Trophoblast cell (in vitro differentiated cells and primary cell): ENCODE data around the gene CHST11.
A peak's percentile ranks its signal among the peaks of the same experiment; 100 is the strongest.

Experiments used
- DNase-seq, 2 donors: peaks; one replicate each; pipeline ENCODE4 v3.0.0-alpha.2; 2016
- H2AFZ ChIP-seq: 2 replicates; pipeline ENCODE4 v1.6.1; 2013; ENCODE audit warnings: low read length, moderate library complexity, mild to moderate bottlenecking; ENCODE audit not compliant: insufficient read depth, poor library complexity
- H2AK5ac ChIP-seq: 2 replicates; pipeline ENCODE4 v1.6.1; 2013; ENCODE audit warnings: mild to moderate bottlenecking, low read length
- H2BK120ac ChIP-seq: 2 replicates; pipeline ENCODE4 v1.6.1; 2013; ENCODE audit warnings: low read length, mild to moderate bottlenecking, moderate library complexity; ENCODE audit not compliant: insufficient read depth, poor library complexity
- H2BK12ac ChIP-seq: 2 replicates; pipeline ENCODE4 v1.6.1; 2013; ENCODE audit warnings: mild to moderate bottlenecking, low read length, moderate library complexity
- H2BK5ac ChIP-seq: 2 replicates; pipeline ENCODE4 v1.6.1; 2013; ENCODE audit warnings: low read length, low read depth, moderate library complexity, mild to moderate bottlenecking; ENCODE audit not compliant: poor library complexity
- H3K14ac ChIP-seq: 2 replicates; pipeline ENCODE4 v1.6.1; 2013; ENCODE audit warnings: mild to moderate bottlenecking, low read length
- H3K18ac ChIP-seq: 2 replicates; pipeline ENCODE4 v1.6.1; 2013; ENCODE audit warnings: mild to moderate bottlenecking, low read length
- H3K23ac ChIP-seq: 2 replicates; pipeline ENCODE4 v1.6.1; 2013; ENCODE audit warnings: low read length
- H3K27ac ChIP-seq: 2 replicates; pipeline ENCODE4 v1.5.1; 2013; ENCODE audit warnings: low read depth, mild to moderate bottlenecking, inconsistent platforms, low read length, moderate library complexity
- H3K27me3 ChIP-seq: 2 replicates; pipeline ENCODE4 v1.6.1; 2013; ENCODE audit warnings: inconsistent platforms, mild to moderate bottlenecking, low read length, moderate library complexity; ENCODE audit not compliant: insufficient read depth
- H3K36me3 ChIP-seq, 2 experiments: 1 replicate in 1 of 2; 2 replicates in 1 of 2; pipeline ENCODE4 v1.6.1; 2013; ENCODE audit warnings: low read length in 2 of 2, mild to moderate bottlenecking in 2 of 2, moderate library complexity in 1 of 2; ENCODE audit not compliant: insufficient read depth in 2 of 2, control insufficient read depth in 1 of 2
- H3K4ac ChIP-seq: 2 replicates; pipeline ENCODE4 v1.6.1; 2013; ENCODE audit warnings: low read depth, mild to moderate bottlenecking, low read length, moderate library complexity
- H3K4me1 ChIP-seq, 2 experiments: 1 replicate in 1 of 2; 2 replicates in 1 of 2; pipeline ENCODE4 v1.6.1; 2013; ENCODE audit warnings: low read length in 2 of 2, mild to moderate bottlenecking in 2 of 2, moderate library complexity in 1 of 2; ENCODE audit not compliant: insufficient read depth in 2 of 2, control insufficient read depth in 1 of 2
- H3K4me2 ChIP-seq: 2 replicates; pipeline ENCODE4 v1.6.1; 2013; ENCODE audit warnings: inconsistent platforms, mild to moderate bottlenecking, low read length, moderate library complexity
- H3K4me3 ChIP-seq: 2 replicates; pipeline ENCODE4 v1.5.1; 2013; ENCODE audit warnings: mild to moderate bottlenecking, low read depth, low read length, inconsistent platforms
- H3K79me1 ChIP-seq: one replicate; pipeline ENCODE4 v1.6.1; 2013; ENCODE audit warnings: low read length
- H3K79me2 ChIP-seq: 2 replicates; pipeline ENCODE4 v1.6.1; 2013; ENCODE audit warnings: low read length, mild to moderate bottlenecking; ENCODE audit not compliant: control insufficient read depth, insufficient read depth, poor library complexity
- H3K9ac ChIP-seq: 2 replicates; pipeline ENCODE4 v1.6.1; 2013; ENCODE audit warnings: mild to moderate bottlenecking, low read length
- H3K9me3 ChIP-seq: 2 replicates; pipeline ENCODE4 v1.6.1; 2013; ENCODE audit warnings: low read depth, mild to moderate bottlenecking, control low read depth, inconsistent platforms, low read length; ENCODE audit not compliant: insufficient read depth
- H4K12ac ChIP-seq: 2 replicates; pipeline ENCODE4 v1.6.1; 2013; ENCODE audit warnings: low read depth, mild to moderate bottlenecking, low read length, moderate library complexity
- H4K8ac ChIP-seq: 2 replicates; pipeline ENCODE4 v1.6.1; 2013; ENCODE audit warnings: low read depth, mild to moderate bottlenecking, low read length, moderate library complexity
- H4K91ac ChIP-seq: one replicate; pipeline ENCODE4 v1.6.1; 2013; ENCODE audit warnings: low read depth, mild to moderate bottlenecking, low read length, moderate library complexity
- WGBS: extraction: QIAGEN DNeasy Blood & Tissue Kit; methylation state at CpG from one replicate; pipeline ENCODE4 v1.1.7; 2013; ENCODE audit warnings: missing lambda C conversion rate; ENCODE audit not compliant: insufficient read length, insufficient coverage; ENCODE audit errors: extremely low coverage; 5-methylcytosine and 5-hydroxymethylcytosine counted together

Gene CHST11

DNA sequence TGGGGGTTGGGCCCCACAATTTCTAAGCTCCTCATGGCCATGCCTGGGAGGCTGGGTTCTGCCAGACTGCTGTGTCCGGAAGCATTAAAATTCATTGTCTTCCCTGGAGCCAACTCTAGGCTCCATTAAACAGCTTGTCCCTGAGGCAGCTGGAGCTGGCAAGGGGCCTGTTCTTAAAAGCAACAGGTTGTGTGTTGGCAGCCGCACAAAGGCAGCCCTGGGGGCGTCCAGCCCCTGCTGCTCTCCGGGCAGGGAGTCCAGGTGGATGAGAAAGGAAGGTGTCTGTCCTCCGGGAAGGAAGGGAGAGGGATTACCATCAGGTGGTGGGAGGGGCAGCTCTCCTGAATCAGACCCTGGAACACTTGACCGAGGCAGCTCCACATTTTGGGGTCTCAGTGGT, 98.9 kb downstream of the CHST11 start:
- Histone ChIP-seq H2BK12ac (no peak overlapping the region), H3K23ac (no peak overlapping the region), H3K4me3 (no peak overlapping the region), H4K91ac (no peak overlapping the region), H2BK5ac (no peak overlapping the region), H3K79me2 (no peaks in the 10 kb centered on the region), H4K8ac (peak overlapping the region; percentile 12), H4K12ac (no peak overlapping the region), H2BK120ac (no peak overlapping the region), H3K4me1 (peaks cover 10 to 11% of the 10 kb centered on the region in 2 experiments), H3K4ac (no peak overlapping the region), H2AK5ac (no peak overlapping the region), H3K36me3 (no peaks in the 10 kb centered on the region), H3K18ac (no peak overlapping the region), H3K27me3 (no peaks in the 10 kb centered on the region), H3K14ac (no peak overlapping the region), H2AFZ (peak overlapping the region; percentile 35), H3K9ac (no peak overlapping the region), H3K27ac (no peak overlapping the region), H3K4me2 (no peak overlapping the region), H3K79me1 (no peaks in the 10 kb centered on the region), H3K9me3 (peaks cover 2% of the 10 kb centered on the region)
- no CpG with 5 or more reads among the region's 6 CpGs for WGBS
- no peak for DNase-seq

DNA sequence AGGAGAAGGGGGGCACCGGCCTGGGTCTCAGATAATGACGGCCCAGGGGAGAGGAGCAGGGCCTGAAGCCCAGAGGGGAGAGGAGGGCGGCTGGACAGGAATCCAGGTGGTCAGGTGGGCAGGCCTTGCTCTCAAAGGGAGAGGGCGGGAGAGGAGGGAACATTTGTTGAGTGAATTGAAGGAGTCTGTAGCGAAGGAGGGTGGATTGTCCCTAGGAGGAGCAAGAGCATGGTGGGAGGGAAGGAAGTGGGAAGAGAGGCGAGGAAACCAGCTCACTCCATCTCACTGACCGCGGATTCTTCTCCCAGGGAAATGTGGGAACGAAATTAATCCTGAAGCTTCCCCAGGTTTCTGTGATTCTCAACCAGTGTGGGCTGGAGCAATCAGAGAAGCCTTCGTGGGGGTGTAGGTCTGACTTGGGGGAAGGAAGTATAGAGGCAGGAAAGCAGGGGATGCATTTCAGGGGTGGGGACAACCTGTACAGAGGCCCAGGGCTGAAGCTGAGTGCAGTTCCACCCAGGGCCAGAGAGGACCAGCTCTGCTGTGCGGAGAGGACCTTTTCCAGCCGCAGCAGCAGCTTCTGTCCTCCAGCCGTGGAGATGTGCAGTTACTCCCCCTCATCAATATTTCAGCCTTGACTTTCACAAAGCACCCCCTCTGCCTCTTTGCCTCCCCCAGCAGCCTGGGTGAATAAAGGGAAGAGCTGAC, 100.9 kb downstream of the CHST11 start:
- no CpG with 5 or more reads among the region's 13 CpGs for WGBS
- Histone ChIP-seq H2BK12ac (no peak overlapping the region), H3K27ac (no peak overlapping the region), H4K12ac (no peak overlapping the region), H3K4me3 (no peak overlapping the region), H3K14ac (no peak overlapping the region), H3K4ac (no peak overlapping the region), H2AK5ac (no peak overlapping the region), H3K36me3 (no peaks in the 10 kb centered on the region), H3K79me1 (no peaks in the 10 kb centered on the region), H2BK120ac (no peak overlapping the region), H2BK5ac (no peak overlapping the region), H3K9ac (no peak overlapping the region), H2AFZ (no peak overlapping the region), H4K8ac (no peak overlapping the region), H3K4me1 (peaks cover 10 to 11% of the 10 kb centered on the region in 2 experiments), H3K4me2 (no peak overlapping the region), H3K9me3 (peaks cover 2% of the 10 kb centered on the region), H3K18ac (peak overlapping the region; percentile 19), H3K23ac (no peak overlapping the region), H3K27me3 (no peaks in the 10 kb centered on the region), H4K91ac (no peak overlapping the region), H3K79me2 (no peaks in the 10 kb centered on the region)
- DNase-seq, result no peak

DNA sequence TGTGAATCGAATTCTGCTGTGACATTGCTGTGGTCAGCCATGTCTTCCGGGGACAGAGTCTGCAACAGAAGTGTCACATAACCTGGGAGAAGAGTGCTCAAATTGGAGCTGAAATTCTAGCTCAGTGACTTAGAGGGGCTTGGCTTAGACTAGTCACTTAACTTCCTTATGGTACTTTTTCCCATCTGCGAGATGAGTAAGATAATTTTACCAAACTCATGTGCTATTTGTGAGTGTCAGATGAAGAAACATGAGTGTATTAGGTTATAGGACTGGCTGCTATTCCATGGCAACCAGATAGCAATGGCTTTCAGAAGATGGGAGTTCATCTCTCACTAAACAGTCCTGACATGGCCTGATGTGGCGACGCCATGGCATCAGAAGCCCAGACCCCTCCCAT, 104.1 kb downstream of the CHST11 start:
- H2BK120ac ChIP-seq, result no peak overlapping the region
- H2AK5ac ChIP-seq, result no peak overlapping the region
- no peak overlapping the region for H4K8ac ChIP-seq
- no peaks in the 10 kb centered on the region for H3K79me1 ChIP-seq
- no peak overlapping the region for H3K4ac ChIP-seq
- no peak overlapping the region for H3K18ac ChIP-seq
- H3K9me3 ChIP-seq, result peaks cover 2% of the 10 kb centered on the region
- no peaks in the 10 kb centered on the region for H3K79me2 ChIP-seq
- H3K4me1 ChIP-seq, result peaks cover 4% of the 10 kb centered on the region in 2 experiments
- no peak overlapping the region for H4K12ac ChIP-seq
- H3K14ac ChIP-seq, result no peak overlapping the region
- no peak overlapping the region for H3K9ac ChIP-seq
- H3K4me2 ChIP-seq, result no peak overlapping the region
- no peak overlapping the region for H2BK12ac ChIP-seq
- no peak overlapping the region for H4K91ac ChIP-seq
- H3K23ac ChIP-seq, result no peak overlapping the region
- no peak overlapping the region for H3K4me3 ChIP-seq
- DNase-seq, result no peak
- no peaks in the 10 kb centered on the region for H3K27me3 ChIP-seq
- no peak overlapping the region for H2BK5ac ChIP-seq
- peaks cover 2% of the 10 kb centered on the region in 2 experiments for H3K36me3 ChIP-seq
- no peak overlapping the region for H2AFZ ChIP-seq
- no CpG with 5 or more reads among the region's 5 CpGs for WGBS
- H3K27ac ChIP-seq, result no peak overlapping the region

DNA sequence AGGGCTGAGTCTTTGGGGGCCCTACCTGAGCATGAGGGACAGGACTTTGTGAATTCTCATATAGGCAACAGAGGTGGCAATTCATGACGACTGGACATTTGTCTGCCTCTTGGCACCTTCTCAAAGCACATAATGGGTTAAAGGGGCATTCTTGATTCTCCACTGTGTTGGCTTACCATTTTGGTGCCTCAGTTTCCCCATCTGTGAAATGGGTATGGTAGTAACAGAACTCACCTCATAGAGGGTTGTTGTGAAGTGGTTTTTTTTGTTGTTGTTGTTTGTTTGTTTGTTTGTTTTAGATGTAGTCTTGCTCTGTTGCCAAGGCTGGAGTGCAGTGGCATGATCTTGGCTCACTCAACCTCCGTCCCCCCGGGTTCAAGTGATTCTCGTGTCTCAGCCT, 106.0 kb downstream of the CHST11 start:
- Histone ChIP-seq H3K18ac (no peak overlapping the region), H3K9me3 (peaks cover 2% of the 10 kb centered on the region), H4K8ac (no peak overlapping the region), H3K4me1 (peaks cover 0 to 4% of the 10 kb centered on the region in 2 experiments), H3K23ac (no peak overlapping the region), H4K12ac (no peak overlapping the region), H3K36me3 (peaks cover 2% of the 10 kb centered on the region in 2 experiments), H2BK120ac (no peak overlapping the region), H3K79me2 (no peaks in the 10 kb centered on the region), H2AK5ac (no peak overlapping the region), H3K27ac (no peak overlapping the region), H2BK5ac (no peak overlapping the region), H3K79me1 (no peaks in the 10 kb centered on the region), H3K4me2 (no peak overlapping the region), H3K4me3 (no peak overlapping the region), H3K14ac (no peak overlapping the region), H3K27me3 (no peaks in the 10 kb centered on the region), H4K91ac (no peak overlapping the region), H3K9ac (no peak overlapping the region), H2BK12ac (no peak overlapping the region), H3K4ac (no peak overlapping the region), H2AFZ (no peak overlapping the region)
- no CpG with 5 or more reads among the region's 4 CpGs for WGBS
- no peak for DNase-seq
